ENCODE data around the gene WARS2. TPM values are rescaled to one million over a fixed set of nuclear protein-coding genes. Genes with fewer than 3 reads are reported as not detected.

WARS2 gene
- total and polyA plus RNA-seq, 2 of the 8 experiments (the other 6 are each of a cell fraction or from before 2014, with no cell fraction given), result 4.3 to 12.9 TPM

- DNase-seq (ENCODE audit: low read depth in 1 of 2, low spot score in 2 of 2) (no peak), FAIRE-seq (no peak)
- no peak overlapping the region for H3K27ac ChIP-seq (ENCODE audit: low read depth, low read length)
- no peak overlapping the region for H3K4me2 ChIP-seq (ENCODE audit: insufficient read depth in 1 of 2, low read depth in 2 of 2, low read length in 2 of 2)
- H3K9ac ChIP-seq (replicated peaks in 1 of 4; ENCODE audit: extremely low read depth in 1 of 4, low read depth in 3 of 4, low read length in 3 of 4), result no peak overlapping the region
- H2BK5ac ChIP-seq (ENCODE audit: low read depth, low read length), result no peak overlapping the region
- no peaks in the 10 kb centered on the region for H3K4me1 ChIP-seq (replicated peaks in 1 of 4; ENCODE audit: control insufficient read depth in 3 of 4, insufficient read depth in 4 of 4, low read length in 3 of 4)
- no peak overlapping the region for H3K4ac ChIP-seq (replicated peaks; ENCODE audit: insufficient read length, low read depth, low read length)
- no peak overlapping the region for H3K4me3 ChIP-seq (ENCODE audit: extremely low read depth in 1 of 4, insufficient read depth in 2 of 4, low read depth in 3 of 4, low read length in 4 of 4)
- H2BK120ac ChIP-seq (replicated peaks; ENCODE audit: low read depth, low read length), result no peak overlapping the region
- ChIA-PET POLR2A (ENCODE audit: partially characterized antibody) (no interaction called here), CTCF (ENCODE audit: partially characterized antibody) (interaction anchor here (1.2 kb wide), 1 partner anchor 11 kb away, joined by 4 read pairs; no protein-coding TSS in a partner anchor)
- H3K56ac ChIP-seq (replicated peaks; ENCODE audit: insufficient read length, low read depth, low read length), result no peak overlapping the region
- no peak overlapping the region for H2BK15ac ChIP-seq (ENCODE audit: low read length)
- no peaks in the 10 kb centered on the region for H4K20me1 ChIP-seq (replicated peaks in 1 of 2; ENCODE audit: control insufficient read depth in 1 of 2, insufficient read depth in 2 of 2, low read length in 2 of 2)
- no peak overlapping the region for H2BK20ac ChIP-seq (ENCODE audit: low read length)
- H3K36me3 ChIP-seq (ENCODE audit: control insufficient read depth in 2 of 4, insufficient read depth in 4 of 4, low read length in 3 of 4), result no peaks in the 10 kb centered on the region; a peak in 1 of 8 replicates
- no peak overlapping the region for H2BK12ac ChIP-seq (ENCODE audit: low read depth, low read length)
- H2AK5ac ChIP-seq (ENCODE audit: low read depth, low read length), result no peak overlapping the region
- H3K79me2 ChIP-seq (ENCODE audit: control insufficient read depth in 1 of 2, insufficient read depth in 2 of 2, low read length in 2 of 2), result no peaks in the 10 kb centered on the region
- H3K79me1 ChIP-seq (ENCODE audit: low read depth, low read length), result no peaks in the 10 kb centered on the region
- no peak overlapping the region for H4K91ac ChIP-seq (replicated peaks; ENCODE audit: insufficient read length, low read length)
- no peak overlapping the region for H3K18ac ChIP-seq (ENCODE audit: extremely low read depth, low read length)
- no peak overlapping the region for H3K23ac ChIP-seq (ENCODE audit: insufficient read length)
- H2AFZ ChIP-seq (ENCODE audit: low read length), result no peak overlapping the region
- H3K14ac ChIP-seq (ENCODE audit: insufficient read length), result no peak overlapping the region
- H3K9me3 ChIP-seq (ENCODE audit: insufficient read depth in 2 of 2, low read depth in 1 of 2, low read length in 1 of 2), result no peaks in the 10 kb centered on the region
- H4K8ac ChIP-seq (ENCODE audit: extremely low read depth, insufficient read depth, low read length), result no peak overlapping the region
- 88% methylated on average over 5 of the region's 5 CpGs; no CpG with 5 or more reads in 1 of the 2 experiments for WGBS, 2 experiments (ENCODE audit: extremely low coverage in 1 of 2, insufficient coverage in 1 of 2, insufficient read length in 1 of 2, insufficient replicate concordance in 2 of 2, low coverage in 1 of 2, low lambda C conversion rate in 2 of 2, missing lambda C conversion rate in 1 of 2)
- no peaks in the 10 kb centered on the region for H3K27me3 ChIP-seq (replicated peaks in 1 of 4; ENCODE audit: control insufficient read depth in 3 of 4, extremely low read depth in 1 of 4, insufficient read depth in 3 of 4, low read length in 3 of 4)
- no peaks in the 10 kb centered on the region for H3K23me2 ChIP-seq (ENCODE audit: low read depth, low read length)
- no peak overlapping the region for H4K5ac ChIP-seq (ENCODE audit: insufficient read length, low read depth, low read length)
- no peak for TF ChIP-seq TBP (IDR thresholded peaks at IDR 0.05; ENCODE audit: low read depth, low read length)
- TF ChIP-seq ATF2 (IDR thresholded peaks at IDR 0.05; ENCODE audit: low read length), result no peak
- TF ChIP-seq POLR2AphosphoS5 (IDR thresholded peaks at IDR 0.05; ENCODE audit: low read depth, low read length), result no peak
- no peak for TF ChIP-seq CHD1 (IDR thresholded peaks at IDR 0.05; ENCODE audit: low read depth, low read length)
- TF ChIP-seq EZH2 (IDR thresholded peaks at IDR 0.05; ENCODE audit: low read depth, low read length, severe bottlenecking), result no peak
- no peak for TF ChIP-seq JUND (IDR thresholded peaks at IDR 0.05; ENCODE audit: low read length)
- TF ChIP-seq SP2 (IDR thresholded peaks at IDR 0.05; ENCODE audit: low read length), result no peak
- TF ChIP-seq SP4 (IDR thresholded peaks at IDR 0.05; ENCODE audit: low read length), result no peak
- TF ChIP-seq TCF12 (IDR thresholded peaks at IDR 0.05; ENCODE audit: low read depth, low read length), result no peak
- no peak for TF ChIP-seq ATF3 (IDR thresholded peaks at IDR 0.05; ENCODE audit: insufficient read depth, low read depth, low read length)
- no peak for TF ChIP-seq HDAC2 (IDR thresholded peaks at IDR 0.05; ENCODE audit: borderline replicate concordance in 1 of 2, low read depth in 2 of 2, low read length in 2 of 2)
- TF ChIP-seq FOSL1 (IDR thresholded peaks at IDR 0.05; ENCODE audit: insufficient read depth, low read depth, low read length), result no peak
- TF ChIP-seq ZNF274 (IDR thresholded peaks at IDR 0.05; ENCODE audit: borderline replicate concordance, extremely low read depth, low read length), result no peak
Measured at GRCh38 chr1:119069682-119070081, 70.8 kb downstream of the WARS2 start.

All from H1 (cell line).